GM23338 (cell line): ENCODE results near the gene MACROD1. TPM values are rescaled to one million over a fixed set of nuclear protein-coding genes. Genes with fewer than 3 reads are reported as not detected.

ENCODE experiments used
- CREB1 ChIP-seq: fragments of 250-450 bp; sonication (Bioruptor Pico); IDR thresholded peaks from 2 replicates; pipeline ENCODE4 v1.5.0; 2020; ENCODE audit warnings: low read depth, mild to moderate bottlenecking, moderate library complexity
- CTCF ChIP-seq, 2 experiments: fragments of 200-600 bp in 1 of 2; sonication (generic) in 1 of 2; conservative IDR thresholded peaks; 2 replicates each; pipeline versions ENCODE4 v1.5.1 to v1.6.1; 2016 to 2017; ENCODE audit warnings: antibody characterized with exemption in 2 of 2, low read depth in 2 of 2, mild to moderate bottlenecking in 2 of 2, moderate library complexity in 1 of 2
- EZH2 ChIP-seq: fragments of 200-600 bp; sonication (generic); IDR thresholded peaks from one replicate; pipeline ENCODE4 v1.8.0; 2017; ENCODE audit warnings: antibody characterized with exemption, mild to moderate bottlenecking, low read depth; ENCODE audit not compliant: unreplicated experiment
- EZH2phosphoT487 ChIP-seq: fragments of 200-600 bp; sonication (generic); IDR thresholded peaks from one replicate; pipeline ENCODE4 v1.8.1; 2018; ENCODE audit warnings: antibody characterized with exemption; ENCODE audit not compliant: unreplicated experiment
- JUNB ChIP-seq: IDR thresholded peaks from one replicate; pipeline ENCODE4 v1.6.1; 2016; ENCODE audit warnings: antibody characterized with exemption; ENCODE audit not compliant: unreplicated experiment
- NANOG ChIP-seq: IDR thresholded peaks from 2 replicates; pipeline ENCODE4 v1.6.1; 2016; ENCODE audit warnings: antibody characterized with exemption, borderline replicate concordance
- POLR2AphosphoS5 ChIP-seq: IDR thresholded peaks from 2 replicates; pipeline ENCODE4 v1.6.1; 2016; ENCODE audit warnings: antibody characterized with exemption, low read depth
- STAT1 ChIP-seq: IDR thresholded peaks from one replicate; pipeline ENCODE4 v1.6.1; 2016; ENCODE audit warnings: antibody characterized with exemption; ENCODE audit not compliant: unreplicated experiment
- ZNF114 ChIP-seq: fragments of 250-450 bp; sonication (Bioruptor Pico); IDR thresholded peaks from 2 replicates; pipeline ENCODE4 v1.5.0; 2020; ENCODE audit warnings: mild to moderate bottlenecking, moderate library complexity
- ZNF331 ChIP-seq: fragments of 250-450 bp; sonication (Bioruptor Pico); IDR thresholded peaks from 2 replicates; pipeline ENCODE4 v1.5.0; 2020; ENCODE audit warnings: low read depth, mild to moderate bottlenecking, moderate library complexity
- polyA plus RNA-seq: library from polyadenylated mRNA; unstranded; fragments of >200 nt; fragmentation: Nextera tagmentation; extraction: Ambion mirVana; gene quantifications from 2 replicates; pipeline ENCODE4 v1.2.1, GENCODE V29; 2016
- total RNA-seq: library from RNA; depleted of rRNA; stranded (reverse); fragments of >200 nt; shearing (Covaris generic); gene quantifications from 2 replicates; pipeline ENCODE4 v1.2.3, GENCODE V29; 2014
- TF ChIP-seq, protein P1 (sequence below): fragments of 250-450 bp; sonication (Bioruptor Pico); IDR thresholded peaks from 2 replicates; pipeline ENCODE4 v1.5.0; 2020; ENCODE audit warnings: mild to moderate bottlenecking, moderate library complexity
- TF ChIP-seq, protein P2 (sequence below): IDR thresholded peaks from 2 replicates; pipeline ENCODE4 v1.6.1; 2016; ENCODE audit warnings: antibody characterized with exemption
- TF ChIP-seq, protein P3 (sequence below): IDR thresholded peaks from one replicate; pipeline ENCODE4 v1.6.1; 2018; ENCODE audit warnings: antibody characterized with exemption; ENCODE audit not compliant: unreplicated experiment

The MACROD1 gene
- total and polyA plus RNA-seq, 2 experiments from 2014 or later = 33.0 to 51.6 TPM

DNA sequence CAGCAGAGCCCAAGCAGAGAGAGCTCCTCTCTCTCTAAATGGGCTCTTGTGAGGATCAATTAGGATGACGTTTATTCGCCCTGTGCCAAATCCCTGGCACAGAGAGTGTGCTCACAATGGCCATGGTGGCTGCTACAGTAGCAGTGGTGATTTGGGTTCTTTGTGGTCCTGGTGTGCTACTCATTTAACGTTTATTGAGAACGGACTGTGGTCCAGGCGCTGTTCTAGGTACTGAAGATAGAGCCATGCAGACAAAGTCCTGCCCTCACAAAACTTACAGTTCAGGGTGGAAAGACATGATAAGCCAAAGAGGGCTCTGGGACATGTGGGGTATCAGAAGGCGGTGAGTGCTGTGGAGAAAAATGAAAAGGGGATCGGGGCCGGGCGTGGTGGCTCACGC is 174.4 kb downstream of the MACROD1 start (continued):
- TF ChIP-seq, protein P1, sequence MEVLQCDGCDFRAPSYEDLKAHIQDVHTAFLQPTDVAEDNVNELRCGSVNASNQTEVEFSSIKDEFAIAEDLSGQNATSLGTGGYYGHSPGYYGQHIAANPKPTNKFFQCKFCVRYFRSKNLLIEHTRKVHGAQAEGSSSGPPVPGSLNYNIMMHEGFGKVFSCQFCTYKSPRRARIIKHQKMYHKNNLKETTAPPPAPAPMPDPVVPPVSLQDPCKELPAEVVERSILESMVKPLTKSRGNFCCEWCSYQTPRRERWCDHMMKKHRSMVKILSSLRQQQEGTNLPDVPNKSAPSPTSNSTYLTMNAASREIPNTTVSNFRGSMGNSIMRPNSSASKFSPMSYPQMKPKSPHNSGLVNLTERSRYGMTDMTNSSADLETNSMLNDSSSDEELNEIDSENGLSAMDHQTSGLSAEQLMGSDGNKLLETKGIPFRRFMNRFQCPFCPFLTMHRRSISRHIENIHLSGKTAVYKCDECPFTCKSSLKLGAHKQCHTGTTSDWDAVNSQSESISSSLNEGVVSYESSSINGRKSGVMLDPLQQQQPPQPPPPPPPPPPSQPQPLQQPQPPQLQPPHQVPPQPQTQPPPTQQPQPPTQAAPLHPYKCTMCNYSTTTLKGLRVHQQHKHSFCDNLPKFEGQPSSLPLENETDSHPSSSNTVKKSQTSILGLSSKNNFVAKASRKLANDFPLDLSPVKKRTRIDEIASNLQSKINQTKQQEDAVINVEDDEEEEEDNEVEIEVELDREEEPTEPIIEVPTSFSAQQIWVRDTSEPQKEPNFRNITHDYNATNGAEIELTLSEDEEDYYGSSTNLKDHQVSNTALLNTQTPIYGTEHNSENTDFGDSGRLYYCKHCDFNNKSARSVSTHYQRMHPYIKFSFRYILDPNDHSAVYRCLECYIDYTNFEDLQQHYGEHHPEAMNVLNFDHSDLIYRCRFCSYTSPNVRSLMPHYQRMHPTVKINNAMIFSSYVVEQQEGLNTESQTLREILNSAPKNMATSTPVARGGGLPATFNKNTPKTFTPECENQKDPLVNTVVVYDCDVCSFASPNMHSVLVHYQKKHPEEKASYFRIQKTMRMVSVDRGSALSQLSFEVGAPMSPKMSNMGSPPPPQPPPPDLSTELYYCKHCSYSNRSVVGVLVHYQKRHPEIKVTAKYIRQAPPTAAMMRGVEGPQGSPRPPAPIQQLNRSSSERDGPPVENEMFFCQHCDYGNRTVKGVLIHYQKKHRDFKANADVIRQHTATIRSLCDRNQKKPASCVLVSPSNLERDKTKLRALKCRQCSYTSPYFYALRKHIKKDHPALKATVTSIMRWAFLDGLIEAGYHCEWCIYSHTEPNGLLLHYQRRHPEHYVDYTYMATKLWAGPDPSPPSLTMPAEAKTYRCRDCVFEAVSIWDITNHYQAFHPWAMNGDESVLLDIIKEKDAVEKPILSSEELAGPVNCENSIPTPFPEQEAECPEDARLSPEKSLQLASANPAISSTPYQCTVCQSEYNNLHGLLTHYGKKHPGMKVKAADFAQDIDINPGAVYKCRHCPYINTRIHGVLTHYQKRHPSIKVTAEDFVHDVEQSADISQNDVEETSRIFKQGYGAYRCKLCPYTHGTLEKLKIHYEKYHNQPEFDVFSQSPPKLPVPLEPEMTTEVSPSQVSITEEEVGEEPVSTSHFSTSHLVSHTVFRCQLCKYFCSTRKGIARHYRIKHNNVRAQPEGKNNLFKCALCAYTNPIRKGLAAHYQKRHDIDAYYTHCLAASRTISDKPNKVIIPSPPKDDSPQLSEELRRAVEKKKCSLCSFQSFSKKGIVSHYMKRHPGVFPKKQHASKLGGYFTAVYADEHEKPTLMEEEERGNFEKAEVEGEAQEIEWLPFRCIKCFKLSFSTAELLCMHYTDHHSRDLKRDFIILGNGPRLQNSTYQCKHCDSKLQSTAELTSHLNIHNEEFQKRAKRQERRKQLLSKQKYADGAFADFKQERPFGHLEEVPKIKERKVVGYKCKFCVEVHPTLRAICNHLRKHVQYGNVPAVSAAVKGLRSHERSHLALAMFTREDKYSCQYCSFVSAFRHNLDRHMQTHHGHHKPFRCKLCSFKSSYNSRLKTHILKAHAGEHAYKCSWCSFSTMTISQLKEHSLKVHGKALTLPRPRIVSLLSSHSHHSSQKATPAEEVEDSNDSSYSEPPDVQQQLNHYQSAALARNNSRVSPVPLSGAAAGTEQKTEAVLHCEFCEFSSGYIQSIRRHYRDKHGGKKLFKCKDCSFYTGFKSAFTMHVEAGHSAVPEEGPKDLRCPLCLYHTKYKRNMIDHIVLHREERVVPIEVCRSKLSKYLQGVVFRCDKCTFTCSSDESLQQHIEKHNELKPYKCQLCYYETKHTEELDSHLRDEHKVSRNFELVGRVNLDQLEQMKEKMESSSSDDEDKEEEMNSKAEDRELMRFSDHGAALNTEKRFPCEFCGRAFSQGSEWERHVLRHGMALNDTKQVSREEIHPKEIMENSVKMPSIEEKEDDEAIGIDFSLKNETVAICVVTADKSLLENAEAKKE = no peak
- TF ChIP-seq JUNB = no peak
- no peak for TF ChIP-seq EZH2phosphoT487
- no peak for TF ChIP-seq ZNF114
- TF ChIP-seq, protein P2, sequence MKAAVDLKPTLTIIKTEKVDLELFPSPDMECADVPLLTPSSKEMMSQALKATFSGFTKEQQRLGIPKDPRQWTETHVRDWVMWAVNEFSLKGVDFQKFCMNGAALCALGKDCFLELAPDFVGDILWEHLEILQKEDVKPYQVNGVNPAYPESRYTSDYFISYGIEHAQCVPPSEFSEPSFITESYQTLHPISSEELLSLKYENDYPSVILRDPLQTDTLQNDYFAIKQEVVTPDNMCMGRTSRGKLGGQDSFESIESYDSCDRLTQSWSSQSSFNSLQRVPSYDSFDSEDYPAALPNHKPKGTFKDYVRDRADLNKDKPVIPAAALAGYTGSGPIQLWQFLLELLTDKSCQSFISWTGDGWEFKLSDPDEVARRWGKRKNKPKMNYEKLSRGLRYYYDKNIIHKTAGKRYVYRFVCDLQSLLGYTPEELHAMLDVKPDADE = no peak
- TF ChIP-seq, protein P3, sequence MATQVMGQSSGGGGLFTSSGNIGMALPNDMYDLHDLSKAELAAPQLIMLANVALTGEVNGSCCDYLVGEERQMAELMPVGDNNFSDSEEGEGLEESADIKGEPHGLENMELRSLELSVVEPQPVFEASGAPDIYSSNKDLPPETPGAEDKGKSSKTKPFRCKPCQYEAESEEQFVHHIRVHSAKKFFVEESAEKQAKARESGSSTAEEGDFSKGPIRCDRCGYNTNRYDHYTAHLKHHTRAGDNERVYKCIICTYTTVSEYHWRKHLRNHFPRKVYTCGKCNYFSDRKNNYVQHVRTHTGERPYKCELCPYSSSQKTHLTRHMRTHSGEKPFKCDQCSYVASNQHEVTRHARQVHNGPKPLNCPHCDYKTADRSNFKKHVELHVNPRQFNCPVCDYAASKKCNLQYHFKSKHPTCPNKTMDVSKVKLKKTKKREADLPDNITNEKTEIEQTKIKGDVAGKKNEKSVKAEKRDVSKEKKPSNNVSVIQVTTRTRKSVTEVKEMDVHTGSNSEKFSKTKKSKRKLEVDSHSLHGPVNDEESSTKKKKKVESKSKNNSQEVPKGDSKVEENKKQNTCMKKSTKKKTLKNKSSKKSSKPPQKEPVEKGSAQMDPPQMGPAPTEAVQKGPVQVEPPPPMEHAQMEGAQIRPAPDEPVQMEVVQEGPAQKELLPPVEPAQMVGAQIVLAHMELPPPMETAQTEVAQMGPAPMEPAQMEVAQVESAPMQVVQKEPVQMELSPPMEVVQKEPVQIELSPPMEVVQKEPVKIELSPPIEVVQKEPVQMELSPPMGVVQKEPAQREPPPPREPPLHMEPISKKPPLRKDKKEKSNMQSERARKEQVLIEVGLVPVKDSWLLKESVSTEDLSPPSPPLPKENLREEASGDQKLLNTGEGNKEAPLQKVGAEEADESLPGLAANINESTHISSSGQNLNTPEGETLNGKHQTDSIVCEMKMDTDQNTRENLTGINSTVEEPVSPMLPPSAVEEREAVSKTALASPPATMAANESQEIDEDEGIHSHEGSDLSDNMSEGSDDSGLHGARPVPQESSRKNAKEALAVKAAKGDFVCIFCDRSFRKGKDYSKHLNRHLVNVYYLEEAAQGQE = no peak
- no peak for TF ChIP-seq STAT1
- TF ChIP-seq POLR2AphosphoS5 = no peak
- no peak for TF ChIP-seq NANOG
- TF ChIP-seq EZH2 = no peak
- no peak for TF ChIP-seq CREB1 (CRISPR knock-in tag)
- TF ChIP-seq ZNF331 = no peak
- TF ChIP-seq CTCF (conservative IDR thresholded peaks at IDR 0.05; ENCODE audit: low read depth in 2 of 2) = no peak
